Prostate gland (tissue), 2 donors: ENCODE measurements around the gene TMEM242. TPM values are rescaled to one million over a fixed set of nuclear protein-coding genes. Genes with fewer than 3 reads are reported as not detected.

Source experiments
- DNase-seq: peaks from one replicate; pipeline ENCODE4 v3.0.0-alpha.2; 2019; ENCODE audit warnings: low spot score
- H3K27ac ChIP-seq, 2 donors: fragments of 200-600 bp; sonication (generic); 2 replicates each; pipeline ENCODE4 v1.5.1; 2017 to 2019
- H3K27me3 ChIP-seq: fragments of 200-600 bp; sonication (generic); replicated peaks from 2 replicates; pipeline ENCODE4 v1.5.1; 2019; ENCODE audit not compliant: insufficient read depth
- H3K36me3 ChIP-seq, 2 donors: fragments of 200-600 bp; sonication (generic); 1 replicate in 1 of 2; 2 replicates in 1 of 2; pipeline versions ENCODE4 v1.5.1 to v1.8.1; 2017 to 2019
- H3K4me1 ChIP-seq: fragments of 200-600 bp; sonication (generic); replicated peaks from 2 replicates; pipeline ENCODE4 v1.5.1; 2019
- H3K4me3 ChIP-seq, 2 donors: fragments of 200-600 bp; sonication (generic); 2 replicates each; pipeline ENCODE4 v1.5.1; 2017 to 2019
- H3K9me3 ChIP-seq: fragments of 200-600 bp; sonication (generic); 2 replicates; pipeline ENCODE4 v1.5.1; 2017
- CTCF ChIP-seq, 4 experiments: fragments of 200-600 bp in 2 of 4; fragments of 450-650 bp in 2 of 4; sonication (generic) in 2 of 4; IDR thresholded peaks; 1 replicate in 3 of 4; 2 replicates in 1 of 4; pipeline ENCODE4 v1.5.1; 2016 to 2019; ENCODE audit warnings: antibody characterized with exemption in 4 of 4, mild to moderate bottlenecking in 2 of 4, moderate library complexity in 2 of 4
- POLR2A ChIP-seq: fragments of 450-650 bp; IDR thresholded peaks from one replicate; pipeline ENCODE4 v1.6.1; 2016; ENCODE audit warnings: antibody characterized with exemption, mild to moderate bottlenecking
- POLR2AphosphoS5 ChIP-seq: sonication (generic); formaldehyde crosslinking; IDR thresholded peaks from one replicate; pipeline ENCODE4 v1.6.1; 2017; ENCODE audit warnings: antibody characterized with exemption
- WGBS: methylation state at CpG from one replicate; pipeline ENCODE4 v1.1.5; 2018; 5-methylcytosine and 5-hydroxymethylcytosine counted together
- intact Hi-C: fragments of 100-400 bp; cut with DNase I; formaldehyde crosslinking; loops from one replicate; pipeline ENCODE4 v1.14.2; 2022
- total RNA-seq, 2 donors: library from RNA; depleted of rRNA; stranded (reverse); fragments of >200 nt; gene quantifications; one replicate each; pipeline ENCODE4 v1.1.0, GENCODE V29; 2016

TMEM242 gene
- total RNA-seq, 2 donors from 2014 or later: 6.4 to 8.5 TPM

- Histone ChIP-seq H3K27ac (no peak overlapping the region), H3K27me3 (no peaks in the 10 kb centered on the region), H3K9me3 (no peaks in the 10 kb centered on the region), H3K4me3 (no peak overlapping the region), H3K4me1 (no peaks in the 10 kb centered on the region), H3K36me3 (no peaks in the 10 kb centered on the region)
- TF ChIP-seq POLR2A: no peak
- no peak for TF ChIP-seq POLR2AphosphoS5
- TF ChIP-seq CTCF (IDR thresholded peaks at IDR 0.05): no peak
- intact Hi-C loops: no loop called here
- no peak for DNase-seq
- 73% methylated on average over 17 of the region's 17 CpGs for WGBS
These were observed 43.2 kb downstream of the TMEM242 start for GRCh38 chr6:157280157-157280556.

GRCh38 chr6:157278171-157278570, 45.1 kb downstream of the TMEM242 start:
- no peak for DNase-seq
- intact Hi-C loops: loop anchor here (10.0 kb wide), 1 partner anchor 713 kb away; no protein-coding TSS in a partner anchor
- Histone ChIP-seq H3K27ac (no peak overlapping the region), H3K4me1 (no peaks in the 10 kb centered on the region), H3K27me3 (no peaks in the 10 kb centered on the region), H3K36me3 (no peaks in the 10 kb centered on the region), H3K4me3 (no peak overlapping the region), H3K9me3 (no peaks in the 10 kb centered on the region)
- no peak for TF ChIP-seq CTCF (IDR thresholded peaks at IDR 0.05)
- no peak for TF ChIP-seq POLR2A
- TF ChIP-seq POLR2AphosphoS5: no peak
- 91% methylated on average over 9 of the region's 9 CpGs for WGBS

- no peak for TF ChIP-seq POLR2A
- no peak for TF ChIP-seq CTCF (IDR thresholded peaks at IDR 0.05)
- no peak for TF ChIP-seq POLR2AphosphoS5
- no peaks in the 10 kb centered on the region for H3K9me3 ChIP-seq
- no peak for DNase-seq
- H3K4me3 ChIP-seq: no peak overlapping the region
- H3K27me3 ChIP-seq: no peaks in the 10 kb centered on the region
- intact Hi-C loops: loop anchor here (10.0 kb wide), 1 partner anchor 712 kb away; no protein-coding TSS in a partner anchor
- no peaks in the 10 kb centered on the region for H3K36me3 ChIP-seq
- H3K4me1 ChIP-seq: no peaks in the 10 kb centered on the region
- WGBS: 81% methylated on average over 9 of the region's 9 CpGs
- H3K27ac ChIP-seq: no peak overlapping the region
These were observed 46.6 kb downstream of the TMEM242 start for GRCh38 chr6:157276731-157277130.

- DNase-seq: no peak
- intact Hi-C loops: loop anchor here (10.0 kb wide), 1 partner anchor 711 kb away; no protein-coding TSS in a partner anchor
- TF ChIP-seq CTCF (IDR thresholded peaks at IDR 0.05): no peak
- Histone ChIP-seq H3K9me3 (no peaks in the 10 kb centered on the region), H3K4me1 (no peaks in the 10 kb centered on the region), H3K4me3 (no peak overlapping the region), H3K36me3 (no peaks in the 10 kb centered on the region), H3K27ac (no peak overlapping the region), H3K27me3 (no peaks in the 10 kb centered on the region)
- 94% methylated on average over 3 of the region's 3 CpGs for WGBS
These were observed 47.2 kb downstream of the TMEM242 start for GRCh38 chr6:157276134-157276532.

GRCh38 chr6:157274471-157275226, 48.7 kb downstream of the TMEM242 start:
- Histone ChIP-seq H3K36me3 (no peaks in the 10 kb centered on the region), H3K4me3 (peak overlapping the region; percentile 50 to 57), H3K27me3 (no peaks in the 10 kb centered on the region), H3K27ac (peak overlapping the region; percentile 72 to 75), H3K9me3 (no peaks in the 10 kb centered on the region), H3K4me1 (no peaks in the 10 kb centered on the region)
- intact Hi-C loops: loop anchor here (2.0 to 10.0 kb wide), 3 partner anchors 40 to 710 kb away; no protein-coding TSS in a partner anchor
- TF ChIP-seq POLR2A (peak; percentile 9), POLR2AphosphoS5 (no peak), CTCF (IDR thresholded peaks at IDR 0.05) (peak; percentile 69 to 98 (median 92))
- WGBS: 2% methylated on average over 90 of the region's 93 CpGs
- DNase-seq: peak; percentile 54
